Stimulated activated CD8-positive, alpha-beta memory T cell treated with anti-CD3 and anti-CD28 coated beads, Interleukin-15, amount 100 ng/mL, for 24 hours (primary cell): ENCODE results near the gene ATP5MG.

Experiments used
- DNase-seq: peaks from one replicate; pipeline ENCODE4 v3.0.0-alpha.2; 2020; ENCODE audit warnings: low read depth

ATP5MG gene

DNA sequence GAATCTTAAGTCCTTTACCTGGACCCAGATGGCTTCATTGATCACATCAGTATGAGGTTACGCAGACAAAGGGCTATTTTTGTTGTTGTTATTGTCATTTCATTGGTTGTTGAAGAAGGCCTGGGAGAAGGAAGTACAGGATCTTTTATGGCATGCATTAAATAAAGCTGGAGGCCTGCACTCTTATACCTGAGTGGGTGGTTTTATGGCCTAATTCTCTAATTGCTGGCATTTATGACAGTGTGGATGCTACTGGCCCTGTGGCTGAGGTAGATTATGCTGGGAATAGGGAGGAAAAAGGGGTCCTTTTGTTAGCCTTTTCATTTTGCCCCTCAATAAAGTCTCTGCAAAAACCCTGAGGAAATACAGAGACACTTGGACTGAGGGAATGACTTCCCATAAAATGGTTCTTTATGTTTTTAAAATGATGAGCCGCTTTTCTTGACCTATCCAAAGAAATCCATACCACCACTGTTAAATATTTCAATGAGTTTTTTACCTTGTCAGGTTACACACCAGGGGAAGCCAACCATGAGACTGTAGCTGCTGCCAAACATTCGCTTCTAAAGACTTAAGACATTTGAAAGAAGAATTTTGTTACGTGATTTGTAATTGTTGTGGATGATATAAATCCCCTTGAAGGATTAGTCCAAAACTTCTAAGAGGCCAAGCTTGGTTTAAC is 41.6 kb downstream of the ATP5MG start:
- DNase-seq, result no peak

DNA sequence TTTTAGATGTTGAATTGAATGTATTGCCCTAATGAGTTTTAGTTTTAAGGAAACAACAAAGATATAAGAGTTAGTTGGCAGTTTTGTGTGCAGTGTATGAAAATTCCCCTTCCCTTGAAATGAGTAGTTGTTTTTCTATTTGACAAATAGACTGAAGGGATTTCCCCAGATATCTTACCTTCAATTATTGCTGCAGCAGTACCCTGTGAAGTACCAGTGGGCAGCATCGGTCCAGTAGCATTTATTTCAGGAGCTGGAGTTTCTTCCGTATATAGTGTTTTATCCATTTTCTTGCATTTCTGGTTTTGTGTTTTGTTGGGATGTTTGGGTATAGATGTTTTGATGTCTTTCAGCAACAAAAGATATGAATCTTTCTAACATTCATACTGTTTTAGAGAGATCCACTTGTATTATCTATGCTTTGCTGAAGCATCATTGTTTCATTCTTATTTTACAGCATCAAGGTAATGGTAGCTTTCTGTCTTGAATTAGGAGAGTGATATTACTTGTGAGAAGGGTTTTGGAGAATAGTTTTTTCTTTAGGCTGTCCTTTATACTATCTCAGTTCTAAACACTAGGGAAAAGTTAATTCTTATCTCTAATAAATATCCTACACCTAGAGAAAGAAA is 42.3 kb downstream of the ATP5MG start:
- no peak for DNase-seq

DNA sequence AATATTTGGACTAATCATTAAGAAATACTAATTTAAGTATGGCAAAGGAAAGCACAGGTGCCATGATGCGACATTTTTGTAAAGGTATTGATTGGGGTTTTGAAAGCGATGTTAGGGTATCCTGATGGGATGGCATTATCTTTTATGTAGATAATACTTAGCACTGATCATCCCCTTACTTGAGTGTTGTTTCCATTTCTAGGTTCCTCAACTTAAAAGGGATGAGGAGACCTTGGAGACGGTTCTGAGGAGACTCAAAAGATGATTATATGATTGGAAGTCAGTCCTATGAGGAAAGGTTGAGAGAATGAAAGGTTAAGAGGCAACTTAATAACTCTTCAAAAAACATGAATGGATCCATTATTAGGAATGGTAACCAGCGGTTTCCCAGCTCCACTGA is 46.0 kb downstream of the ATP5MG start:
- no peak for DNase-seq

DNA sequence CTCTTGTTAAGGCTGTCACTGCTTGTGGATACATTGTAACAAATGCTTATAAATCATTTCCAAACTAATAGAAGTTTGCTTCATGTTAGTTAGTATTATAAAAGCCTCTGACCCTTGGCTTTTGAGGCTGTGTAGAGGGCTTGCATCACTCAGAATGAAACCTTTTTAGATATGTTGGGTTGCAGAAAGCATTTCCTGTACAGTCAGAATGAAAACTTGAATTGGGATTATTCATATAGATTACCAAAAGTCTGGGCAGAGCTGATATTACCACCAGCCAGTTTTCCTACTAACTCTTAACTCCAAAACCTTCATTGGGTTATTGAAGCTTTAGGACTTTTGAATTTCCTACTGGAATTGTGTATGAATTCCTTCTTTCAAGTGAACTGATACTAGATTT is 46.9 kb downstream of the ATP5MG start:
- no peak for DNase-seq

GRCh38 chr11:118449316-118449918 is 48.0 kb downstream of the ATP5MG start:
- no peak for DNase-seq

DNA sequence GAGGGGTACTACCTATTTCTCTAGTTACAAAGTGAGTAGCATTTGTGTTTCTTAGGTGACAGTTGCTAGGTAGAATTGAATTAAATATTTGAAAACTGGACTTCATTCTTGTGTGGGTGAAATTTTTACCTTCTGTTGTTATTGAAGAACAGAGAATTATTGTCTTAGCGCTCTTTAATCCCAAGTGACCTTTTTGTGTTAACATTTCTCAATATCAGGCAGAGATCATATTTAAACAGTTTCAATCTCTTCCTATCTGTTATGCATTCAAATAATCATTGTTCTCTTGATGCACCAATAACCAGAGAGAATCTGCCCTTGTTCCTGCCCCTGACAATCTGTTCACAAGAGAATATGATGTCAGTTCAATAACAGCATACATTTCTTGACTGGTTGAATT is 49.0 kb downstream of the ATP5MG start:
- no peak for DNase-seq
